PC-9 (cell line): ENCODE results near the gene PON3.

ENCODE experiments used
- EZH2 ChIP-seq: fragments of 200-600 bp; sonication (generic); IDR thresholded peaks from 2 replicates; pipeline ENCODE4 v1.8.0; 2017; ENCODE audit warnings: antibody characterized with exemption, low read depth
- TF ChIP-seq, protein P1 (sequence below): fragments of 200-600 bp; sonication (generic); conservative IDR thresholded peaks from 2 replicates; pipeline ENCODE4 v1.6.1; 2017; ENCODE audit warnings: mixed run types, antibody characterized with exemption, mild to moderate bottlenecking, moderate library complexity

- TF ChIP-seq, protein P1, sequence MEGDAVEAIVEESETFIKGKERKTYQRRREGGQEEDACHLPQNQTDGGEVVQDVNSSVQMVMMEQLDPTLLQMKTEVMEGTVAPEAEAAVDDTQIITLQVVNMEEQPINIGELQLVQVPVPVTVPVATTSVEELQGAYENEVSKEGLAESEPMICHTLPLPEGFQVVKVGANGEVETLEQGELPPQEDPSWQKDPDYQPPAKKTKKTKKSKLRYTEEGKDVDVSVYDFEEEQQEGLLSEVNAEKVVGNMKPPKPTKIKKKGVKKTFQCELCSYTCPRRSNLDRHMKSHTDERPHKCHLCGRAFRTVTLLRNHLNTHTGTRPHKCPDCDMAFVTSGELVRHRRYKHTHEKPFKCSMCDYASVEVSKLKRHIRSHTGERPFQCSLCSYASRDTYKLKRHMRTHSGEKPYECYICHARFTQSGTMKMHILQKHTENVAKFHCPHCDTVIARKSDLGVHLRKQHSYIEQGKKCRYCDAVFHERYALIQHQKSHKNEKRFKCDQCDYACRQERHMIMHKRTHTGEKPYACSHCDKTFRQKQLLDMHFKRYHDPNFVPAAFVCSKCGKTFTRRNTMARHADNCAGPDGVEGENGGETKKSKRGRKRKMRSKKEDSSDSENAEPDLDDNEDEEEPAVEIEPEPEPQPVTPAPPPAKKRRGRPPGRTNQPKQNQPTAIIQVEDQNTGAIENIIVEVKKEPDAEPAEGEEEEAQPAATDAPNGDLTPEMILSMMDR: no peak
- TF ChIP-seq EZH2: no peak
Measured at GRCh38 chr7:95405800-95406199, 9.6 kb upstream of the PON3 start.
